Neural cell (in vitro differentiated cells): ENCODE data around the gene ETV6. TPM values are rescaled to one million over a fixed set of nuclear protein-coding genes. Genes with fewer than 3 reads are reported as not detected.

Source experiments
- H2AFZ ChIP-seq: fragments of 200-600, 300-800 bp; sonication (generic), shearing (Covaris generic); 2 replicates; pipeline ENCODE4 v1.6.0; 2014; ENCODE audit warnings: low read depth, mild to moderate bottlenecking, antibody characterized with exemption, low read length, moderate library complexity
- H3F3A ChIP-seq: fragments of 200-600 bp; shearing (Covaris generic); 2 replicates; pipeline ENCODE4 v1.6.1; 2016; ENCODE audit warnings: mild to moderate bottlenecking, moderate library complexity, mixed read lengths, antibody characterized with exemption, low read length; ENCODE audit not compliant: insufficient read depth, poor library complexity, severe bottlenecking
- H3K27ac ChIP-seq: fragments of 200-600, 300-800 bp; sonication (generic), shearing (Covaris generic); 2 replicates; pipeline ENCODE4 v1.5.1; 2014; ENCODE audit warnings: mild to moderate bottlenecking, low read length, moderate library complexity
- H3K27me3 ChIP-seq: fragments of 300-800, 200-600 bp; sonication (generic), shearing (Covaris generic); 2 replicates; pipeline ENCODE4 v1.6.0; 2014; ENCODE audit warnings: mild to moderate bottlenecking, low read depth, low read length, moderate library complexity; ENCODE audit not compliant: insufficient read depth
- H3K36me3 ChIP-seq: fragments of 300-800, 200-600 bp; sonication (generic), shearing (Covaris generic); 2 replicates; pipeline ENCODE4 v1.5.1; 2014; ENCODE audit warnings: mild to moderate bottlenecking, antibody characterized with exemption, low read length, moderate library complexity; ENCODE audit not compliant: insufficient read depth
- H3K4me2 ChIP-seq: fragments of 300-800, 200-600 bp; sonication (generic), shearing (Covaris generic); 2 replicates; pipeline ENCODE4 v1.6.0; 2014; ENCODE audit warnings: mild to moderate bottlenecking, low read length
- H3K4me3 ChIP-seq: fragments of 300-800, 200-600 bp; sonication (generic), shearing (Covaris generic); 2 replicates; pipeline ENCODE4 v1.5.1; 2014; ENCODE audit warnings: mild to moderate bottlenecking, low read length, moderate library complexity
- H3K79me2 ChIP-seq: fragments of 200-600 bp; shearing (Covaris generic); replicated peaks from 2 replicates; pipeline ENCODE4 v1.6.0; 2014; ENCODE audit warnings: mild to moderate bottlenecking, low read length, moderate library complexity; ENCODE audit not compliant: insufficient read depth
- H3K9ac ChIP-seq: fragments of 300-800, 200-600 bp; sonication (generic), shearing (Covaris generic); 2 replicates; pipeline ENCODE4 v1.6.1; 2016; ENCODE audit warnings: mild to moderate bottlenecking, low read length, mixed read lengths
- H3K9me2 ChIP-seq: fragments of 200-600 bp; shearing (Covaris generic); 2 replicates; pipeline ENCODE4 v1.6.1; 2016; ENCODE audit warnings: mild to moderate bottlenecking, low read length, mixed read lengths; ENCODE audit not compliant: insufficient read depth
- H3K9me3 ChIP-seq: fragments of 200-600, 300-800 bp; sonication (generic), shearing (Covaris generic); 2 replicates; pipeline ENCODE4 v1.6.1; 2016; ENCODE audit warnings: mild to moderate bottlenecking, mixed run types, low read length, moderate library complexity, mixed read lengths
- H4K20me1 ChIP-seq: fragments of 200-600 bp; shearing (Covaris generic); 2 replicates; pipeline ENCODE4 v1.6.1; 2016; ENCODE audit warnings: mild to moderate bottlenecking, mixed run types; ENCODE audit not compliant: insufficient read depth
- EP300 ChIP-seq: fragments of 450-650 bp; conservative IDR thresholded peaks from 2 replicates; pipeline ENCODE4 v1.6.1; 2014; ENCODE audit warnings: antibody characterized with exemption, mild to moderate bottlenecking, moderate library complexity; ENCODE audit not compliant: poor library complexity, severe bottlenecking
- EZH2 ChIP-seq: fragments of 200-600, 300-800 bp; shearing (Covaris generic), sonication (generic); IDR thresholded peaks from 2 replicates; pipeline ENCODE4 v1.6.1; 2014; ENCODE audit warnings: antibody characterized with exemption, low read length, borderline replicate concordance, mild to moderate bottlenecking; ENCODE audit not compliant: insufficient read depth, poor library complexity, severe bottlenecking
- MXI1 ChIP-seq: fragments of 450-650 bp; conservative IDR thresholded peaks from 2 replicates; pipeline ENCODE4 v1.6.1; 2014; ENCODE audit warnings: antibody characterized with exemption, mild to moderate bottlenecking; ENCODE audit not compliant: poor library complexity, severe bottlenecking
- POLR2AphosphoS5 ChIP-seq: IDR thresholded peaks from 2 replicates; pipeline ENCODE4 v1.6.1; 2012
- RAD21 ChIP-seq: fragments of 450-650 bp; conservative IDR thresholded peaks from 2 replicates; pipeline ENCODE4 v1.6.1; 2014; ENCODE audit warnings: antibody characterized with exemption, mild to moderate bottlenecking, moderate library complexity
- SMC3 ChIP-seq: fragments of 450-650 bp; conservative IDR thresholded peaks from 2 replicates; pipeline ENCODE4 v1.6.1; 2014; ENCODE audit warnings: antibody characterized with exemption, mild to moderate bottlenecking, moderate library complexity; ENCODE audit not compliant: poor library complexity
- TAF1 ChIP-seq: IDR thresholded peaks from 2 replicates; pipeline ENCODE4 v1.6.1; 2012; ENCODE audit warnings: low read depth
- polyA plus RNA-seq: library from polyadenylated mRNA; depleted of rRNA; stranded (reverse); fragments of >200 nt; gene quantifications from 2 replicates; pipeline ENCODE4 v1.2.3, GENCODE V29; 2014
- TF ChIP-seq, protein P1 (sequence below): fragments of 450-650 bp; IDR thresholded peaks from 2 replicates; pipeline ENCODE4 v1.5.1; 2014; ENCODE audit warnings: antibody characterized with exemption, mild to moderate bottlenecking, moderate library complexity; ENCODE audit not compliant: poor library complexity, severe bottlenecking
- TF ChIP-seq, protein P2 (sequence below): IDR thresholded peaks from 2 replicates; pipeline ENCODE4 v1.6.1; 2012; ENCODE audit warnings: borderline replicate concordance

The ETV6 gene
- polyA plus RNA-seq, 1 donor from 2014 or later: 1.6 TPM

DNA sequence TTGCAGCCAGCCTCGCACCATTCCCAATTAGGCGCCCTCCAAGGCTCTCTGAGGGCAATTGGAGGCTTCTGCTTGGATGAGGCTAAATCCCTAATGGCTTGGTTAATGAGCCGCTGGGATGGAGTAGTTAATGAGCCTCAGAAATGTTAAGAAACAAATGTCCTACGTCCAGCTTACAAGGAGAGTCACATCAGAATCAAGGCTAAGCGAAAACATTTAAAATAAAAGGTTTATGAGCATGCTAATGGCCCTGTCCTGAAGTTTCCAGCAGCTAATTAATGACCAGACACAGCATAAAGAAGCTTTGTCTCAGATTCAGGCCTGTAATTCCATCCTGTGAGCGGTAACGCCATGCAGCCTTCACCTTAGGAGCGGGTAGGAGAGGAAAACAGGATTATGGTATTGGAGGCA lies 220.6 kb downstream of the ETV6 start:
- H3K36me3 ChIP-seq: no peaks in the 10 kb centered on the region

DNA sequence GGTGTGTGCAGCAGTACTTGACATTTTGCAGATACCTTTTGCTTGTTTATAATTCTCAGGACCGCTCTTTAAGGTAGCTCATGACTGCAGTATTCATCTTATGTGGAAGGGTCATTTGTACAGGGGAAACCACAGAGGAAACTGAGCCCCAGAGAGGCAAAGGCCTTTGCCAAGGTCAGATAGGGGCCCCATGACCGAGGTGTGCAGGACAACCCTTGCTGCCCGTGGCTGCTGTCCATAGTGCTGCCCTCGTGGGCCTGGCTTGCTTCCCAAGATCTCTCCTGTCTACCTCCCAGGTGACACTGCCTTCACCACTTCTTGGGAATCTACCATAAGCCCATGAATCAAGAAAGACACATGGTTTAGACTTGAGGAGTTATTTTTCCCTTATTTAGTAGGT lies 222.6 kb downstream of the ETV6 start:
- Histone ChIP-seq H3K4me2 (no peak overlapping the region), H3K9me2 (no peaks in the 10 kb centered on the region), H3F3A (no peaks in the 10 kb centered on the region), H4K20me1 (no peaks in the 10 kb centered on the region), H3K36me3 (no peaks in the 10 kb centered on the region), H3K79me2 (no peaks in the 10 kb centered on the region), H3K9me3 (no peaks in the 10 kb centered on the region), H3K9ac (no peak overlapping the region), H2AFZ (no peak overlapping the region), H3K27me3 (no peaks in the 10 kb centered on the region), H3K27ac (no peak overlapping the region), H3K4me3 (no peak overlapping the region)
- TF ChIP-seq EP300: no peak
- no peak for TF ChIP-seq POLR2AphosphoS5
- no peak for TF ChIP-seq SMC3
- TF ChIP-seq RAD21: no peak
- TF ChIP-seq MXI1: no peak
- TF ChIP-seq, protein P1, sequence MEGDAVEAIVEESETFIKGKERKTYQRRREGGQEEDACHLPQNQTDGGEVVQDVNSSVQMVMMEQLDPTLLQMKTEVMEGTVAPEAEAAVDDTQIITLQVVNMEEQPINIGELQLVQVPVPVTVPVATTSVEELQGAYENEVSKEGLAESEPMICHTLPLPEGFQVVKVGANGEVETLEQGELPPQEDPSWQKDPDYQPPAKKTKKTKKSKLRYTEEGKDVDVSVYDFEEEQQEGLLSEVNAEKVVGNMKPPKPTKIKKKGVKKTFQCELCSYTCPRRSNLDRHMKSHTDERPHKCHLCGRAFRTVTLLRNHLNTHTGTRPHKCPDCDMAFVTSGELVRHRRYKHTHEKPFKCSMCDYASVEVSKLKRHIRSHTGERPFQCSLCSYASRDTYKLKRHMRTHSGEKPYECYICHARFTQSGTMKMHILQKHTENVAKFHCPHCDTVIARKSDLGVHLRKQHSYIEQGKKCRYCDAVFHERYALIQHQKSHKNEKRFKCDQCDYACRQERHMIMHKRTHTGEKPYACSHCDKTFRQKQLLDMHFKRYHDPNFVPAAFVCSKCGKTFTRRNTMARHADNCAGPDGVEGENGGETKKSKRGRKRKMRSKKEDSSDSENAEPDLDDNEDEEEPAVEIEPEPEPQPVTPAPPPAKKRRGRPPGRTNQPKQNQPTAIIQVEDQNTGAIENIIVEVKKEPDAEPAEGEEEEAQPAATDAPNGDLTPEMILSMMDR: no peak
- TF ChIP-seq EZH2: no peak
- TF ChIP-seq, protein P2, sequence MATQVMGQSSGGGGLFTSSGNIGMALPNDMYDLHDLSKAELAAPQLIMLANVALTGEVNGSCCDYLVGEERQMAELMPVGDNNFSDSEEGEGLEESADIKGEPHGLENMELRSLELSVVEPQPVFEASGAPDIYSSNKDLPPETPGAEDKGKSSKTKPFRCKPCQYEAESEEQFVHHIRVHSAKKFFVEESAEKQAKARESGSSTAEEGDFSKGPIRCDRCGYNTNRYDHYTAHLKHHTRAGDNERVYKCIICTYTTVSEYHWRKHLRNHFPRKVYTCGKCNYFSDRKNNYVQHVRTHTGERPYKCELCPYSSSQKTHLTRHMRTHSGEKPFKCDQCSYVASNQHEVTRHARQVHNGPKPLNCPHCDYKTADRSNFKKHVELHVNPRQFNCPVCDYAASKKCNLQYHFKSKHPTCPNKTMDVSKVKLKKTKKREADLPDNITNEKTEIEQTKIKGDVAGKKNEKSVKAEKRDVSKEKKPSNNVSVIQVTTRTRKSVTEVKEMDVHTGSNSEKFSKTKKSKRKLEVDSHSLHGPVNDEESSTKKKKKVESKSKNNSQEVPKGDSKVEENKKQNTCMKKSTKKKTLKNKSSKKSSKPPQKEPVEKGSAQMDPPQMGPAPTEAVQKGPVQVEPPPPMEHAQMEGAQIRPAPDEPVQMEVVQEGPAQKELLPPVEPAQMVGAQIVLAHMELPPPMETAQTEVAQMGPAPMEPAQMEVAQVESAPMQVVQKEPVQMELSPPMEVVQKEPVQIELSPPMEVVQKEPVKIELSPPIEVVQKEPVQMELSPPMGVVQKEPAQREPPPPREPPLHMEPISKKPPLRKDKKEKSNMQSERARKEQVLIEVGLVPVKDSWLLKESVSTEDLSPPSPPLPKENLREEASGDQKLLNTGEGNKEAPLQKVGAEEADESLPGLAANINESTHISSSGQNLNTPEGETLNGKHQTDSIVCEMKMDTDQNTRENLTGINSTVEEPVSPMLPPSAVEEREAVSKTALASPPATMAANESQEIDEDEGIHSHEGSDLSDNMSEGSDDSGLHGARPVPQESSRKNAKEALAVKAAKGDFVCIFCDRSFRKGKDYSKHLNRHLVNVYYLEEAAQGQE: no peak
- TF ChIP-seq TAF1: no peak

More for the DNA sequence above, 220.6 kb downstream of the ETV6 start:
- no peak overlapping the region for H3K4me2 ChIP-seq
- no peak overlapping the region for H3K9ac ChIP-seq
- H3K9me2 ChIP-seq: no peaks in the 10 kb centered on the region
- no peaks in the 10 kb centered on the region for H3K27me3 ChIP-seq
- H3K27ac ChIP-seq: no peak overlapping the region
- no peaks in the 10 kb centered on the region for H3F3A ChIP-seq
- no peaks in the 10 kb centered on the region for H3K9me3 ChIP-seq
- no peak overlapping the region for H2AFZ ChIP-seq
- H3K79me2 ChIP-seq: no peaks in the 10 kb centered on the region
- H3K4me3 ChIP-seq: no peak overlapping the region
- TF ChIP-seq, protein P2: no peak
- TF ChIP-seq TAF1 (no peak), EZH2 (no peak), MXI1 (no peak), SMC3 (no peak), POLR2AphosphoS5 (no peak)
- H4K20me1 ChIP-seq: no peaks in the 10 kb centered on the region
